Measurements from ENCODE around the gene PEAK1. TPM values are rescaled to one million over a fixed set of nuclear protein-coding genes. Genes with fewer than 3 reads are reported as not detected.

The PEAK1 gene
- total RNA-seq, 1 experiment from 2014 or later = 21.2 TPM

GRCh38 chr15:77354063-77354462 is 65.8 kb downstream of the PEAK1 start:
- Mint-ChIP-seq H3K27me3 (ENCODE audit: low read depth) (no peaks in the 10 kb centered on the region), H3K4me3 (no peak overlapping the region), H3K4me1 (peaks cover 5 to 16% of the 10 kb centered on the region in 2 experiments), H3K27ac (no peak overlapping the region), H3K9me3 (no peaks in the 10 kb centered on the region), H3K36me3 (ENCODE audit: insufficient read depth in 1 of 3, low read depth in 3 of 3) (no peaks in the 10 kb centered on the region)
- Histone ChIP-seq H2BK12ac (ENCODE audit: insufficient read length, low read depth, low read length) (no peak overlapping the region), H2BK15ac (ENCODE audit: low read depth, low read length) (no peak overlapping the region), H2AK5ac (ENCODE audit: insufficient read length, low read length) (no peak overlapping the region), H3K4ac (ENCODE audit: low read depth, low read length) (no peak overlapping the region), H3K79me2 (ENCODE audit: insufficient read depth, low read length) (no peaks in the 10 kb centered on the region), H3K9ac (ENCODE audit: extremely low read depth, insufficient read length, low read length) (no peak overlapping the region), H3K9me3 (ENCODE audit: control insufficient read depth, low read depth, low read length) (no peaks in the 10 kb centered on the region), H2BK5ac (ENCODE audit: insufficient read length, low read length) (no peak overlapping the region), H2BK120ac (ENCODE audit: low read depth, low read length, poor library complexity, severe bottlenecking) (no peak overlapping the region), H3K56ac (ENCODE audit: insufficient read length, low read depth, low read length) (no peak overlapping the region), H3K14ac (ENCODE audit: insufficient read depth, low read length) (no peak overlapping the region), H3K23ac (ENCODE audit: insufficient read length, low read depth, low read length) (no peak overlapping the region), H3K18ac (ENCODE audit: insufficient read length, low read depth, low read length) (no peak overlapping the region), H2BK20ac (ENCODE audit: low read depth, low read length, poor library complexity, severe bottlenecking) (no peak overlapping the region), H3K27ac (ENCODE audit: insufficient read length, low read depth, low read length) (no peak overlapping the region), H3K23me2 (ENCODE audit: insufficient read length, low read depth, low read length, poor library complexity, severe bottlenecking) (no peaks in the 10 kb centered on the region), H4K8ac (replicated peaks; ENCODE audit: insufficient read length, low read depth, low read length) (no peak overlapping the region), H3K4me2 (ENCODE audit: insufficient read depth, insufficient read length, low read length) (no peak overlapping the region), H3K27me3 (ENCODE audit: insufficient read depth, low read length) (no peaks in the 10 kb centered on the region), H3K4me1 (ENCODE audit: insufficient read depth, low read length) (peaks cover 2% of the 10 kb centered on the region; the same call in 1 of the 2 replicates), H4K20me1 (ENCODE audit: control insufficient read depth, insufficient read depth, insufficient read length) (peaks cover 5% of the 10 kb centered on the region), H4K91ac (ENCODE audit: insufficient read length, low read depth, low read length) (no peak overlapping the region), H3K79me1 (ENCODE audit: insufficient read depth, low read depth, low read length, poor library complexity, severe bottlenecking) (no peaks in the 10 kb centered on the region), H2AFZ (ENCODE audit: low read length) (no peak overlapping the region), H4K5ac (ENCODE audit: insufficient read length, low read depth, low read length) (no peak overlapping the region), H3T11ph (ENCODE audit: low read length) (no peak overlapping the region)
- TF ChIP-seq CTCF (conservative IDR thresholded peaks at IDR 0.05) = no peak
- no peak for DNase-seq

Data from H9 (cell line).